Hepatocyte (in vitro differentiated cells): ENCODE measurements around the gene PICK1. TPM values are rescaled to one million over a fixed set of nuclear protein-coding genes. Genes with fewer than 3 reads are reported as not detected.

Experiments
- DNase-seq: peaks from one replicate; pipeline ENCODE4 v3.0.0-alpha.2; 2016; ENCODE audit warnings: low spot score
- H2AFZ ChIP-seq: fragments of 200-600 bp; sonication (generic); 2 replicates; pipeline ENCODE4 v1.6.0; 2016; ENCODE audit warnings: antibody characterized with exemption, mild to moderate bottlenecking
- H3K27ac ChIP-seq: fragments of 200-600 bp; sonication (generic); 2 replicates; pipeline ENCODE4 v1.5.1; 2016; ENCODE audit warnings: mild to moderate bottlenecking
- H3K27me3 ChIP-seq: fragments of 200-600 bp; sonication (generic); 2 replicates; pipeline ENCODE4 v1.6.1; 2016
- H3K36me3 ChIP-seq: fragments of 200-600 bp; sonication (generic); replicated peaks from 2 replicates; pipeline ENCODE4 v1.5.1; 2016; ENCODE audit warnings: low read depth; ENCODE audit not compliant: insufficient read depth
- H3K4me1 ChIP-seq: fragments of 200-600 bp; sonication (generic); 2 replicates; pipeline ENCODE4 v1.5.1; 2016; ENCODE audit warnings: mild to moderate bottlenecking, moderate library complexity; ENCODE audit not compliant: insufficient read depth
- H3K4me2 ChIP-seq: fragments of 200-600 bp; sonication (generic); 2 replicates; pipeline ENCODE4 v1.6.0; 2016
- H3K4me3 ChIP-seq: fragments of 200-600 bp; sonication (generic); 2 replicates; pipeline ENCODE4 v1.5.1; 2016; ENCODE audit warnings: mild to moderate bottlenecking
- H3K79me2 ChIP-seq: fragments of 200-600 bp; sonication (generic); 2 replicates; pipeline ENCODE4 v1.6.0; 2017; ENCODE audit warnings: mild to moderate bottlenecking
- H3K9me2 ChIP-seq: fragments of 200-600 bp; sonication (generic); replicated peaks from 2 replicates; pipeline ENCODE4 v1.6.0; 2017; ENCODE audit warnings: mild to moderate bottlenecking; ENCODE audit not compliant: insufficient read depth
- H3K9me3 ChIP-seq: fragments of 200-600 bp; sonication (generic); 2 replicates; pipeline ENCODE4 v1.5.1; 2016; ENCODE audit warnings: low read depth, mild to moderate bottlenecking
- H4K20me1 ChIP-seq: fragments of 200-600 bp; sonication (generic); 2 replicates; pipeline ENCODE4 v1.6.0; 2016; ENCODE audit warnings: mild to moderate bottlenecking; ENCODE audit not compliant: insufficient read depth, poor library complexity, severe bottlenecking
- EZH2 ChIP-seq: fragments of 200-600 bp; sonication (generic); IDR thresholded peaks from 2 replicates; pipeline ENCODE4 v1.6.1; 2016; ENCODE audit warnings: antibody characterized with exemption, mild to moderate bottlenecking, borderline replicate concordance
- EZH2phosphoT487 ChIP-seq: fragments of 200-600 bp; sonication (generic); IDR thresholded peaks from one replicate; pipeline ENCODE4 v1.6.1; 2018; ENCODE audit warnings: antibody characterized with exemption, mild to moderate bottlenecking, low read depth, moderate library complexity; ENCODE audit not compliant: unreplicated experiment, severe bottlenecking
- WGBS: methylation state at CpG from one replicate; pipeline ENCODE4 v1.1.6; 2016; ENCODE audit warnings: low lambda C conversion rate; ENCODE audit errors: missing lambda C conversion rate; 5-methylcytosine and 5-hydroxymethylcytosine counted together
- polyA plus RNA-seq: library from polyadenylated mRNA; unstranded; fragments of >200 nt; fragmentation: Nextera tagmentation; extraction: Ambion mirVana; gene quantifications from 2 replicates; pipeline ENCODE4 v1.2.1, GENCODE V29; 2016
- total RNA-seq: library from RNA; depleted of rRNA; stranded (reverse); fragments of >200 nt; gene quantifications from 2 replicates; pipeline ENCODE4 v1.2.3, GENCODE V29; 2014
- TF ChIP-seq, protein P1 (sequence below): fragments of 200-600 bp; sonication (generic); IDR thresholded peaks from 2 replicates; pipeline ENCODE4 v1.5.1; 2016; ENCODE audit warnings: antibody characterized with exemption, mild to moderate bottlenecking; ENCODE audit not compliant: poor library complexity

The PICK1 gene
- total and polyA plus RNA-seq, 2 experiments from 2014 or later, result 26.2 to 43.1 TPM

DNA sequence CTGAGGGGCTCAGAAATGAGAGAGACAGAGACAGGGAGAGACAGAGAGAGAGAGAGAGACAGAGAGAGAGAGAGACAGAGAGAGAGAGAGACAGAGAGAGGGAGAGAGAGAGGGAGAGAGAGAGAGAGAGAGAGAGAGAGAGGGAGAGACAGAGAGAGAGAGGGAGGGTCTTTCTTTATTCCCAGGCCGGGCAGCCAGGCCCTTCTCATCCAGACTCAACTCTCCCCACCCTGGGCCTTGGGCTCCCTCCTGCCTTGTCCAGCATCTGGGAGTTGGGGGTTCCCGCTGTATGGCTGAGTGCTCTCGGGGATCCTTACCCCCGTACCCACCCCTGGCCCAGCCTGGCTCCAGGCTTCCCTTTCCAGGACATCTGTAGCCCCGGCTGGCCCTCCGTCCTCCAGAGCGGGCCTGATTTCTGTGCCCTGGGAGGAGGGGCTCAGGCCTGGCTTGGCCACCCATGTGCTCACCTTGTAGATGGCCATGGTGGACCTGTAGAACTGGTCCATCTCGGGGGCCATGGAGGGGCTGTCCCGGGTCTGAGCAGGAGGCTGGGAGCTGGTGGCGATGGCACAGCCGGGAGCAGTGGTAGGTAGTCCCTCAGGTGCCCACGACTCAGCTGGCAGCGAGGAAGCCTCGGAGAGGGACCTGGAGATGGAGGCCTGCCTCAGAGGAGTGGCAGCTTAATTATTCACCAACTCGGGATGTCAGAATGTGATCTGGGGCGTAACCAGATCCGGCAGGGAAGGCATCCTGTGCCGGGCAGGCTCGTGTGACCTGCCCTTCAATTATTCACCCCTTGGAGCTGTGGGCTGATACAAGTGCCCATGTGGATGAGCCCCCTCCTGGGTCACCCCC, 53.0 kb downstream of the PICK1 start, which contains the start of gene BAIAP2L2:
BAIAP2L2 (minus strand) TSS at position 677 of the 855 bp plus-strand sequence; CDS start at position 518, 159 bp downstream.
- whole genome bisulfite sequencing, result 75% methylated on average over 18 of the region's 19 CpGs
- Histone ChIP-seq H3K4me1 (peaks cover 15% of the 10 kb centered on the region), H3K79me2 (no peaks in the 10 kb centered on the region), H3K4me3 (no peak within 1 kb of the TSS), H3K4me2 (peak within 1 kb of the TSS; percentile 71), H4K20me1 (no peaks in the 10 kb centered on the region), H3K27me3 (no peaks in the 10 kb centered on the region), H3K36me3 (no peaks in the 10 kb centered on the region), H3K27ac (peak within 1 kb of the TSS; percentile 97), H3K9me2 (no peaks in the 10 kb centered on the region), H3K9me3 (no peaks in the 10 kb centered on the region), H2AFZ (no peak within 1 kb of the TSS)
- TF ChIP-seq EZH2 (no peak), EZH2phosphoT487 (no peak)
- TF ChIP-seq, protein P1, sequence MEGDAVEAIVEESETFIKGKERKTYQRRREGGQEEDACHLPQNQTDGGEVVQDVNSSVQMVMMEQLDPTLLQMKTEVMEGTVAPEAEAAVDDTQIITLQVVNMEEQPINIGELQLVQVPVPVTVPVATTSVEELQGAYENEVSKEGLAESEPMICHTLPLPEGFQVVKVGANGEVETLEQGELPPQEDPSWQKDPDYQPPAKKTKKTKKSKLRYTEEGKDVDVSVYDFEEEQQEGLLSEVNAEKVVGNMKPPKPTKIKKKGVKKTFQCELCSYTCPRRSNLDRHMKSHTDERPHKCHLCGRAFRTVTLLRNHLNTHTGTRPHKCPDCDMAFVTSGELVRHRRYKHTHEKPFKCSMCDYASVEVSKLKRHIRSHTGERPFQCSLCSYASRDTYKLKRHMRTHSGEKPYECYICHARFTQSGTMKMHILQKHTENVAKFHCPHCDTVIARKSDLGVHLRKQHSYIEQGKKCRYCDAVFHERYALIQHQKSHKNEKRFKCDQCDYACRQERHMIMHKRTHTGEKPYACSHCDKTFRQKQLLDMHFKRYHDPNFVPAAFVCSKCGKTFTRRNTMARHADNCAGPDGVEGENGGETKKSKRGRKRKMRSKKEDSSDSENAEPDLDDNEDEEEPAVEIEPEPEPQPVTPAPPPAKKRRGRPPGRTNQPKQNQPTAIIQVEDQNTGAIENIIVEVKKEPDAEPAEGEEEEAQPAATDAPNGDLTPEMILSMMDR, result no peak
- peak; percentile 79 for DNase-seq

DNA sequence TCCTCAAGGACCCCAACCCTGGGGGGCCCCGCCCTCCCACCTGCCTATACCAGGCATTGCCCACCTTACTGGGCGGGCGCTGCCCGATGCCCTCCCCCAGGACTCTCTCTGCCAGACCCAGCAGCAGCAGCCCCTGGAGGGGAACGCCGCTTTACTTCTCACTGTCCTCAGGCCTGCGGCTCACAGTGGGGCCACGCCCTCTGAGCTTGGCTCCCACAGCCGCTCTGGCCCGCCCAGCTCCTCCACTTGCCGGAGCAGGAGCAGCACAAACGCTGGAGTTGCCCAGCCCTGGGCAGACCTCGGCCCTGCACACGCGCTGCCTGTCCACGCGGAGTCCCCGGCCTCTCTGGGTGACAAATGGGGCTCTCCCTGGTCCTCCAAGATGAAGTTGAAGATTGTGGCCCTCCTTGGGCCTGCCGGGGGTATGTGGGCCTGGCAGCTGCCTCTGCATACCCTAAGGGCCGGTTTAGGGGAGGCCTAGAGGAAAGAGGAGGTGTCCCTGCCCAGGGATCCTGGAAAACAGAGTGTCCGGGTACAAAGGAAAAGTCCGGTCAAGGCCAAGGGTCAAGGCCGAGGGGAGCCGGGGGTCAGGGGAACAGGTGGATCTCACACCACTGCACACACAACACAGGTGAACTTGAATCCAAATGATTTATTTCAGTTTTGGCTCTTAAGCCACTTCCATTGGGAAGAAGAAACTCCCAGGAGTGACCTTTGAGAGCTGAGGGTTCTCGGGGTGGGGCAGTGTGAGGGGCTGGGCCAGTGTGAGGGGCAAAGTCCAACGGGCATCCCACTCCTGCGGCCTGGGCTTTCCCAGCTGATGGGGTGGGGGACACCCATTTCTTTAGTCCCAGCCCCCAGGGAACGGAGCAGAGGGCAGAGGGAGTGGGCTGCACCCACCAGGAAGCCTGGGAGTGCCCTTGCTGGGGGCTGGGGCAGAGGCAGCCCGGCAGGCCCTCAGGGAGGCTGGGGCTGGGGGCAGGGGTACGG, 54.0 kb downstream of the PICK1 start:
- H3K27me3 ChIP-seq, result no peaks in the 10 kb centered on the region
- H3K36me3 ChIP-seq, result no peaks in the 10 kb centered on the region
- no peaks in the 10 kb centered on the region for H3K9me3 ChIP-seq
- H3K4me2 ChIP-seq, result peak overlapping the region; percentile 71
- no peak for TF ChIP-seq EZH2
- no peaks in the 10 kb centered on the region for H3K79me2 ChIP-seq
- H3K9me2 ChIP-seq, result no peaks in the 10 kb centered on the region
- peaks cover 15% of the 10 kb centered on the region for H3K4me1 ChIP-seq
- H2AFZ ChIP-seq, result no peak overlapping the region
- H3K27ac ChIP-seq, result peak overlapping the region; percentile 97
- H3K4me3 ChIP-seq, result no peak overlapping the region
- DNase-seq, result peak; percentile 84
- no peaks in the 10 kb centered on the region for H4K20me1 ChIP-seq
- 68% methylated on average over 30 of the region's 30 CpGs for WGBS

DNA sequence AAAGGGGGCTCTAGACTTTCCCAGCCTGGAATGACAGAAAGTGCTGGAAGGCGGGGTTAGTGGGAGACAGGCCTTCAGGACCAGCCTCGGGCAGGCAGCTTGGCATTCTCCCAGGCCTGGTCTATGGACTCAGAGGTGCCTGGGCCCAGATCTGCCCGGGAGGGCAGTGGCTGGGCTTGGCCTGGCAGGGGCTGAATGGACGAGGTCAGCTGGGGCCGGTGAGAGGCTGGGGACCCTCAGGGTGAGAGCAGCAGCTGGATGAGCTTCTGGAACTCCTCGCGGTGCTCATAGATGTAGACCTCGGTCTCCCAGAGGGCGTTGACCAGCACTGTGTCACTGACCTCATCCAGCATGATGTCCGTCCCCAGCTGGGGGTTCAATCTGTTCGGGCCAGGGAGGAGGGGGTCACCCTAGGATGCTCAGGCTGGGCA, 54.7 kb downstream of the PICK1 start:
- H3K27me3 ChIP-seq, result no peaks in the 10 kb centered on the region
- peaks cover 15% of the 10 kb centered on the region for H3K4me1 ChIP-seq
- peak; percentile 48 for DNase-seq
- no peaks in the 10 kb centered on the region for H3K9me2 ChIP-seq
- no peaks in the 10 kb centered on the region for H3K79me2 ChIP-seq
- no peaks in the 10 kb centered on the region for H4K20me1 ChIP-seq
- H3K4me2 ChIP-seq, result peak overlapping the region; percentile 71
- H2AFZ ChIP-seq, result no peak overlapping the region
- H3K36me3 ChIP-seq, result no peaks in the 10 kb centered on the region
- no peaks in the 10 kb centered on the region for H3K9me3 ChIP-seq
- peak overlapping the region; percentile 97 for H3K27ac ChIP-seq
- H3K4me3 ChIP-seq, result no peak overlapping the region
- TF ChIP-seq EZH2phosphoT487, result no peak
- TF ChIP-seq, protein P1, result no peak
- TF ChIP-seq EZH2, result no peak
- WGBS, result 86% methylated on average over 11 of the region's 11 CpGs
